H1 (cell line): ENCODE data around the gene MRS2. TPM values are rescaled to one million over a fixed set of nuclear protein-coding genes. Genes with fewer than 3 reads are reported as not detected.

Experiments
- ATF2 ChIP-seq: IDR thresholded peaks from 2 replicates; pipeline ENCODE4 v1.6.1; 2012; ENCODE audit warnings: low read length, inconsistent platforms
- CHD1 ChIP-seq: IDR thresholded peaks from 2 replicates; pipeline ENCODE4 v1.6.1; 2012; ENCODE audit warnings: low read depth, low read length, improper control_type of control experiment
- CTCF ChIP-seq, 3 experiments: IDR thresholded peaks; 1 replicate in 2 of 3; 2 replicates in 1 of 3; pipeline versions ENCODE4 v1.5.1 to v1.6.1; 2011; ENCODE audit warnings: low read length in 3 of 3, mild to moderate bottlenecking in 3 of 3, inconsistent platforms in 2 of 3, low read depth in 1 of 3, moderate library complexity in 1 of 3; ENCODE audit not compliant: insufficient read depth in 1 of 3; ENCODE audit errors: control extremely low read depth in 1 of 3
- polyA plus RNA-seq, 7 experiments: library from polyadenylated mRNA; depleted of rRNA in 3 of 7; stranded (reverse) in 5 of 7; unstranded in 2 of 7; fragments of >200 nt in 5 of 7; fragments of 200-250 nt in 2 of 7; gene quantifications; 1 replicate in 5 of 7; 2 replicates in 1 of 7; 4 replicates in 1 of 7; pipeline versions ENCODE4 v1.2.1 to v1.2.3, GENCODE V29; 2011 to 2013; ENCODE audit warnings: missing spikeins in 2 of 7, mixed read lengths in 2 of 7
- total RNA-seq: library from RNA; stranded (reverse); fragmentation: NEBNext Ultra II Directional; extraction: Animal tissue kit (Norgen Biotek cat#: 25700); gene quantifications from 2 replicates; pipeline ENCODE4 v1.2.1, GENCODE V29; 2021

MRS2 gene
- total and polyA plus RNA-seq, 2 of the 8 experiments (the other 6 are each of a cell fraction or from before 2014, with no cell fraction given), result 51.2 to 67.5 TPM

- TF ChIP-seq ATF2, result no peak
- no peak for TF ChIP-seq CHD1
- no peak for TF ChIP-seq CTCF (IDR thresholded peaks at IDR 0.05; ENCODE audit: control extremely low read depth in 1 of 3, insufficient read depth in 1 of 3, low read depth in 1 of 3, low read length in 3 of 3)
These were observed 43.0 kb downstream of the MRS2 start (continued) for GRCh38 chr6:24445704-24446103.
